KOPT-K1 (cell line): ENCODE results near the gene TENM3.

ENCODE experiments used
- H3K27ac ChIP-seq: fragments of 200-600 bp; sonication (generic); 2 replicates; pipeline ENCODE4 v1.5.1; 2016; ENCODE audit warnings: antibody characterized with exemption, mild to moderate bottlenecking, low read depth, low read length; ENCODE audit not compliant: poor library complexity, severe bottlenecking
- H3K36me3 ChIP-seq: fragments of 200-600 bp; sonication (generic); 2 replicates; pipeline ENCODE4 v1.5.1; 2017; ENCODE audit warnings: antibody characterized with exemption, mild to moderate bottlenecking, low read length, moderate library complexity; ENCODE audit not compliant: insufficient read depth
- H3K9me3 ChIP-seq: fragments of 200-600 bp; sonication (generic); 2 replicates; pipeline ENCODE4 v1.5.1; 2017; ENCODE audit warnings: antibody characterized with exemption, low read length, mild to moderate bottlenecking; ENCODE audit not compliant: insufficient read depth, poor library complexity, severe bottlenecking

Gene TENM3

GRCh38 chr4:182277377-182277776, 34.2 kb downstream of the TENM3 start:
- no peaks in the 10 kb centered on the region for H3K36me3 ChIP-seq
- no peaks in the 10 kb centered on the region for H3K9me3 ChIP-seq
- H3K27ac ChIP-seq = no peak overlapping the region

- Histone ChIP-seq H3K9me3 (no peaks in the 10 kb centered on the region), H3K36me3 (no peaks in the 10 kb centered on the region), H3K27ac (no peak overlapping the region)
These were observed 35.5 kb downstream of the TENM3 start for GRCh38 chr4:182278729-182279128.

GRCh38 chr4:182280436-182281111, 37.4 kb downstream of the TENM3 start:
- H3K36me3 ChIP-seq = no peaks in the 10 kb centered on the region
- no peaks in the 10 kb centered on the region for H3K9me3 ChIP-seq
- no peak overlapping the region for H3K27ac ChIP-seq

- H3K36me3 ChIP-seq = no peaks in the 10 kb centered on the region
- peaks cover 6% of the 10 kb centered on the region for H3K9me3 ChIP-seq
- H3K27ac ChIP-seq = no peak overlapping the region
These were observed 42.8 kb downstream of the TENM3 start for GRCh38 chr4:182286035-182286434.

- H3K9me3 ChIP-seq = peaks cover 6% of the 10 kb centered on the region
- no peak overlapping the region for H3K27ac ChIP-seq
- H3K36me3 ChIP-seq = no peaks in the 10 kb centered on the region
These were observed 43.7 kb downstream of the TENM3 start for GRCh38 chr4:182286931-182287330.

GRCh38 chr4:182288534-182288933, 45.3 kb downstream of the TENM3 start:
- no peak overlapping the region for H3K27ac ChIP-seq

GRCh38 chr4:182289809-182290208, 46.6 kb downstream of the TENM3 start:
- H3K27ac ChIP-seq = no peak overlapping the region
- H3K36me3 ChIP-seq = no peaks in the 10 kb centered on the region
- H3K9me3 ChIP-seq = peaks cover 6% of the 10 kb centered on the region

More at GRCh38 chr4:182288534-182288933, 45.3 kb downstream of the TENM3 start:
- H3K9me3 ChIP-seq = peaks cover 6% of the 10 kb centered on the region
- no peaks in the 10 kb centered on the region for H3K36me3 ChIP-seq

- Histone ChIP-seq H3K27ac (no peak overlapping the region), H3K36me3 (no peaks in the 10 kb centered on the region), H3K9me3 (peaks cover 6% of the 10 kb centered on the region)
These were observed 48.0 kb downstream of the TENM3 start for GRCh38 chr4:182291175-182291574.

- Histone ChIP-seq H3K36me3 (no peaks in the 10 kb centered on the region), H3K9me3 (peaks cover 6% of the 10 kb centered on the region), H3K27ac (no peak overlapping the region)
These were observed 48.5 kb downstream of the TENM3 start for GRCh38 chr4:182291597-182292270.

- Histone ChIP-seq H3K9me3 (peaks cover 6% of the 10 kb centered on the region), H3K36me3 (no peaks in the 10 kb centered on the region), H3K27ac (no peak overlapping the region)
These were observed 49.4 kb downstream of the TENM3 start for GRCh38 chr4:182292612-182293011.

- Histone ChIP-seq H3K9me3 (peaks cover 6% of the 10 kb centered on the region), H3K27ac (no peak overlapping the region), H3K36me3 (no peaks in the 10 kb centered on the region)
These were observed 50.6 kb downstream of the TENM3 start for GRCh38 chr4:182293691-182294255.

GRCh38 chr4:182294451-182294850, 51.2 kb downstream of the TENM3 start:
- Histone ChIP-seq H3K9me3 (peaks cover 6% of the 10 kb centered on the region), H3K27ac (no peak overlapping the region), H3K36me3 (no peaks in the 10 kb centered on the region)

GRCh38 chr4:182297659-182298058, 54.5 kb downstream of the TENM3 start:
- Histone ChIP-seq H3K27ac (no peak overlapping the region), H3K9me3 (no peaks in the 10 kb centered on the region), H3K36me3 (no peaks in the 10 kb centered on the region)

- Histone ChIP-seq H3K36me3 (no peaks in the 10 kb centered on the region), H3K27ac (no peak overlapping the region), H3K9me3 (no peaks in the 10 kb centered on the region)
These were observed 58.5 kb downstream of the TENM3 start for GRCh38 chr4:182301736-182302135.

GRCh38 chr4:182303847-182304246, 60.6 kb downstream of the TENM3 start:
- no peaks in the 10 kb centered on the region for H3K9me3 ChIP-seq
- H3K36me3 ChIP-seq = no peaks in the 10 kb centered on the region
- no peak overlapping the region for H3K27ac ChIP-seq
